ENCODE measurements around the gene C10orf95. TPM values are rescaled to one million over a fixed set of nuclear protein-coding genes. Genes with fewer than 3 reads are reported as not detected.

C10orf95 gene
- total RNA-seq, 2 donors from 2014 or later: 0.29 to 0.39 TPM

Other genes starting within 250 kb of the C10orf95 start
- under 1 TPM; 0.24 to 0.32 TPM for gene ELOVL3, start 225.2 kb downstream of the C10orf95 start, total RNA-seq
- gene PITX3, start 210.0 kb downstream of the C10orf95 start, total RNA-seq: under 1 TPM in 1 of 2 donors, not detected in 1; 0.17 TPM
- 10 to 100 TPM; 28.5 to 38.9 TPM for gene GBF1, start 206.0 kb downstream of the C10orf95 start, total RNA-seq
- gene NFKB2, start 55.8 kb downstream of the C10orf95 start, total RNA-seq: 100 to 1,000 TPM; 192 to 372 TPM
- gene PSD, start 32.8 kb downstream of the C10orf95 start, total RNA-seq: 1 to 10 TPM; 3.0 to 8.0 TPM
- 10 to 100 TPM; 12.6 to 15.4 TPM for gene FBXL15, start 30.7 kb downstream of the C10orf95 start, total RNA-seq
- gene CUEDC2, start 19.0 kb downstream of the C10orf95 start, total RNA-seq: 10 to 100 TPM; 53.3 to 58.5 TPM
- gene ACTR1A, start 51.2 kb upstream of the C10orf95 start, total RNA-seq: 10 to 100 TPM; 43.0 to 74.4 TPM
- 10 to 100 TPM; 11.1 to 16.2 TPM for gene SUFU, start 52.4 kb upstream of the C10orf95 start, total RNA-seq
- gene TRIM8, start 192.9 kb upstream of the C10orf95 start, total RNA-seq: 10 to 100 TPM; 60.0 to 73.9 TPM

Measured in activated T-helper 17 cell treated with anti-CD3 and anti-CD28 coated beads, Interleukin-2, amount 50 U/mL, for 72 hours (primary cell).